HepG2 (cell line): ENCODE results near the gene HRCT1. TPM values are rescaled to one million over a fixed set of nuclear protein-coding genes. Genes with fewer than 3 reads are reported as not detected.

Experiments used
- ATAC-seq: fragments of 200-7000 bp; cut with Tn5 transposase; 3 replicates; pipeline ENCODE4 v1.9.1; 2020; ENCODE audit warnings: mild to moderate bottlenecking, moderate library complexity
- BruUV-seq: library from RNA; stranded (reverse); fragments of 400-500 nt; replicated peaks from 2 replicates; lab custom pipeline; 2021; lab: Mats Ljungman, UMichigan
- CTCF ChIA-PET: fragments of 300-600 bp; formaldehyde crosslinking; extraction: SDS; loops from one replicate; lab custom pipeline; 2021; ENCODE audit warnings: low total read pairs, inconsistent platforms, low intra/inter-chr PET ratio; lab: Yijun Ruan, JAX
- POLR2A ChIA-PET: fragments of 350-600 bp; sonication (Branson Sonifier 250); formaldehyde crosslinking; loops from one replicate; lab custom pipeline; 2020; ENCODE audit warnings: antibody characterized with exemption, inconsistent platforms; lab: Yijun Ruan, JAX
- DNase-seq: peaks from one replicate; pipeline ENCODE4 v3.0.0-alpha.2; 2015; ENCODE audit warnings: low spot score
- FAIRE-seq: peaks from 3 replicates; lab custom pipeline; 2011; peaks lifted over from hg19 to GRCh38; lab: Jason Lieb, UNC
- H2AFZ ChIP-seq: one replicate; pipeline ENCODE4 v1.6.1; 2011; ENCODE audit warnings: low read length, inconsistent platforms
- H3K27ac ChIP-seq: fragments of 300-600 bp; 3 replicates; pipeline ENCODE4 v1.8.0; 2011; ENCODE audit warnings: mixed run types, mild to moderate bottlenecking, mixed read lengths, low read length, inconsistent platforms; ENCODE audit not compliant: insufficient read depth; ENCODE audit errors: extremely low read length
- H3K27me3 ChIP-seq, 2 experiments: fragments of 200-600 bp in 1 of 2; 2 replicates in 1 of 2; 3 replicates in 1 of 2; pipeline versions ENCODE4 v1.6.0 to v1.8.0; 2011; ENCODE audit warnings: low read length in 2 of 2, mild to moderate bottlenecking in 2 of 2, moderate library complexity in 2 of 2, inconsistent platforms in 1 of 2; ENCODE audit not compliant: insufficient read depth in 2 of 2, control insufficient read depth in 1 of 2
- H3K36me3 ChIP-seq, 2 experiments: fragments of 200-600 bp in 1 of 2; replicated peaks in 1 of 2; 2 replicates in 1 of 2; 3 replicates in 1 of 2; pipeline versions ENCODE4 v1.5.1 to v1.8.0; 2011; ENCODE audit warnings: low read length in 2 of 2, inconsistent platforms in 1 of 2; ENCODE audit not compliant: insufficient read depth in 2 of 2, control insufficient read depth in 1 of 2
- H3K4me1 ChIP-seq: 2 replicates; pipeline ENCODE4 v1.5.1; 2012; ENCODE audit warnings: low read length, inconsistent platforms; ENCODE audit not compliant: insufficient read depth
- H3K4me2 ChIP-seq: 2 replicates; pipeline ENCODE4 v1.6.0; 2011; ENCODE audit warnings: low read depth, low read length, inconsistent platforms
- H3K4me3 ChIP-seq, 3 experiments: fragments of 200-600 bp in 1 of 3; sonication (generic), shearing (Covaris generic) in 1 of 3; replicated peaks in 1 of 3; 2 replicates each; pipeline ENCODE4 v1.5.1; 2011 to 2016; ENCODE audit warnings: low read length in 3 of 3, inconsistent platforms in 2 of 3, low read depth in 2 of 3, mild to moderate bottlenecking in 2 of 3, control low read depth in 1 of 3, mixed read lengths in 1 of 3; ENCODE audit not compliant: insufficient read depth in 1 of 3
- H3K79me2 ChIP-seq: one replicate; pipeline ENCODE4 v1.6.1; 2011; ENCODE audit warnings: low read length, inconsistent platforms; ENCODE audit not compliant: insufficient read depth
- H3K9ac ChIP-seq: 2 replicates; pipeline ENCODE4 v1.6.0; 2011; ENCODE audit warnings: mild to moderate bottlenecking, low read depth, low read length, inconsistent platforms; ENCODE audit not compliant: insufficient read depth
- H3K9me3 ChIP-seq: 2 replicates; pipeline ENCODE4 v1.5.1; 2012; ENCODE audit warnings: mild to moderate bottlenecking, low read length
- H4K20me1 ChIP-seq: 2 replicates; pipeline ENCODE4 v1.6.0; 2011; ENCODE audit warnings: inconsistent platforms, mild to moderate bottlenecking, low read length, moderate library complexity; ENCODE audit not compliant: insufficient read depth
- ARID5B ChIP-seq: IDR thresholded peaks from 2 replicates; pipeline ENCODE4 v1.4.0; 2020; ENCODE audit warnings: mild to moderate bottlenecking, missing genetic modification reagents
- WGBS: methylation state at CpG from one replicate; pipeline ENCODE4 v1.1.6; 2017; ENCODE audit warnings: low lambda C conversion rate; 5-methylcytosine and 5-hydroxymethylcytosine counted together
- in situ Hi-C: cut with HindIII; loops from 2 replicates; pipeline ENCODE4 v1.10.0; 2017; ENCODE audit warnings: low pct_unique_long_range_greater_than_20kb; ENCODE audit not compliant: extremely low pct_ligation_motif_present
- intact Hi-C: fragments of 100-400 bp; cut with micrococcal nuclease; formaldehyde crosslinking; loops from one replicate; pipeline ENCODE4 v1.10.0; 2022; ENCODE audit not compliant: unreplicated experiment
- polyA plus RNA-seq, 8 experiments: library from polyadenylated mRNA; depleted of rRNA in 3 of 8; stranded (reverse) in 7 of 8; unstranded in 1 of 8; fragments of >200 nt; fragmentation: Illumina TruSeq in 4 of 8; extraction: Trizol in 4 of 8; gene quantifications; 2 replicates each; pipeline versions ENCODE4 v1.2.1 to v1.2.3, GENCODE V29; 2011 to 2016; ENCODE audit warnings: low read depth in 4 of 8, missing spikeins in 1 of 8, mixed read lengths in 1 of 8; ENCODE audit not compliant: insufficient read depth in 1 of 8
- total RNA-seq, 5 experiments: library from RNA; depleted of rRNA; stranded (reverse); fragments of >200 nt; fragmentation: Illumina TruSeq; extraction: Trizol; gene quantifications; 2 replicates each; pipeline ENCODE4 v1.2.3, GENCODE V29; 2016; ENCODE audit warnings: low read depth in 1 of 5

HRCT1 gene
- total and polyA plus RNA-seq, 2 of the 13 experiments (the other 11 are each of a cell fraction or from before 2014, with no cell fraction given), result 0.13 TPM; not detected in 1

DNA sequence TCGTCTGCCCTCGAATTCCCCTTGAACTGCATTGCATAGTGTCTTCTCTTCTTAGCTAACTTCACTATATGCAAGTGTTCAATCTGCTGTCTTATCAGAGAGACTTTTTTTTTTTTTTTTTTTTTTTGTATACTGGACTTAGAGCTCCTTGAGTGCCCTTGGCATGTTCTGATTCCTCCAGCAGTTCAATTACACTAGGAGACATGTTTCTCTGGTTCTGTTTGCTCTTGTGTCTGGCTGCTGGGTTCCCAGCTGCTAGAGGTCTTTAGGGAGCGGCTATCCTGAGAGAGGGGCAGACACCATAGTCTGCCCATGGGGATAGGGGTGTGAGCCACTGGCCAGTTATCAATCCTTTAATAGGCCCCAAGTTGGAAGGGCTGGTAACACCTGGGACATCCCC, 38.8 kb downstream of the HRCT1 start:
- H3K79me2 ChIP-seq, result no peaks in the 10 kb centered on the region
- BruUV-seq, result no TSS peak
- H3K9ac ChIP-seq, result no peak overlapping the region
- TF ChIP-seq ARID5B (CRISPR knock-in tag), result no peak
- H3K27ac ChIP-seq, result no peak overlapping the region
- H4K20me1 ChIP-seq, result no peaks in the 10 kb centered on the region
- no peak for DNase-seq
- intact Hi-C loops (loop anchor here (1.0 kb wide), 1 partner anchor 42 kb away; no protein-coding TSS in a partner anchor), in situ Hi-C loops (no loop called here)
- H3K27me3 ChIP-seq, result peaks cover 0 to 8% of the 10 kb centered on the region in 2 experiments; a peak in 1 of 5 replicates
- no peak for ATAC-seq
- H3K4me1 ChIP-seq, result peaks cover 9% of the 10 kb centered on the region
- no peak overlapping the region for H3K4me2 ChIP-seq
- POLR2A ChIA-PET, result no interaction called here
- H2AFZ ChIP-seq, result no peak overlapping the region
- H3K9me3 ChIP-seq, result peaks cover 5% of the 10 kb centered on the region; the same call in 1 of the 2 replicates
- H3K4me3 ChIP-seq, result no peak overlapping the region
- 64% methylated on average over 3 of the region's 3 CpGs for WGBS
- CTCF ChIA-PET, result interaction anchor here (1.8 kb wide), 1 partner anchor 42 kb away, joined by 21 read pairs; no protein-coding TSS in a partner anchor
- H3K36me3 ChIP-seq, result no peaks in the 10 kb centered on the region
- FAIRE-seq, result no peak
